Muscle layer of colon (tissue), 2 donors: Measurements from ENCODE around the gene AGBL1.

ENCODE experiments used
- H3K27ac ChIP-seq: one replicate; pipeline ENCODE4 v1.7.0; 2013; ENCODE audit warnings: low read depth, mild to moderate bottlenecking, low read length, moderate library complexity
- H3K27me3 ChIP-seq, 2 donors: one replicate each; pipeline ENCODE4 v1.7.0; 2013; ENCODE audit warnings: low read length in 2 of 2, mild to moderate bottlenecking in 2 of 2; ENCODE audit not compliant: insufficient read depth in 2 of 2, control insufficient read depth in 1 of 2
- H3K36me3 ChIP-seq: one replicate; pipeline ENCODE4 v1.7.0; 2013; ENCODE audit warnings: mild to moderate bottlenecking, low read length; ENCODE audit not compliant: insufficient read depth
- H3K4me1 ChIP-seq: one replicate; pipeline ENCODE4 v1.7.0; 2013; ENCODE audit warnings: mild to moderate bottlenecking, low read length; ENCODE audit not compliant: insufficient read depth
- H3K4me3 ChIP-seq, 2 donors: one replicate each; pipeline ENCODE4 v1.7.0; 2013; ENCODE audit warnings: low read length in 2 of 2, low read depth in 1 of 2, mild to moderate bottlenecking in 1 of 2, moderate library complexity in 1 of 2
- H3K9ac ChIP-seq: one replicate; pipeline ENCODE4 v1.7.0; 2013; ENCODE audit warnings: low read length
- H3K9me3 ChIP-seq: one replicate; pipeline ENCODE4 v1.7.0; 2013; ENCODE audit warnings: mild to moderate bottlenecking, low read length
- donor health status: abdominal sarcoma.
- donor health status: Adenocarcinoma of cecum.

The AGBL1 gene

DNA sequence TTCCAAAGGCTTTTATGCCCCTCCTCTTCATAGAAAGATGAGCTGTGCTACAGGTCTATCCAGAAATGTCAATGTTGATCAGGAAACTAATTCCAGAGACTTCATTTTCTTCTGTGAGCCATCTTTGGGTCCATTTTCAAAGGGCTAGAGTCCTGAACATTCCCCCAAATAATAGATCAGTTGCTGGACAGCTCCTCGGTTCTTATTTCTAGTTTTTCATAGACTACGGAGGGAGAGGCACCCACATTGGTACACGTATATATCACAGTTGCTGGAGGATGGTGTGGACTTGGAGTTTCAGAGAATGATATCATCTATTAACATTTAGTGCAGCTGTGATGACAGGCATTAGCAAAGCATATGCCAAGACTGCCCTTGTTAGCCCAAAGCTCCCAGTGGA is 59.1 kb downstream of the AGBL1 start:
- Histone ChIP-seq H3K4me3 (no peak overlapping the region), H3K27ac (no peak overlapping the region), H3K4me1 (no peaks in the 10 kb centered on the region), H3K27me3 (no peaks in the 10 kb centered on the region), H3K36me3 (no peaks in the 10 kb centered on the region), H3K9me3 (no peaks in the 10 kb centered on the region), H3K9ac (no peak overlapping the region)

- Histone ChIP-seq H3K4me3 (no peak overlapping the region), H3K27me3 (no peaks in the 10 kb centered on the region), H3K9me3 (no peaks in the 10 kb centered on the region), H3K36me3 (no peaks in the 10 kb centered on the region), H3K9ac (no peak overlapping the region), H3K4me1 (no peaks in the 10 kb centered on the region), H3K27ac (no peak overlapping the region)
Observed at GRCh38 chr15:86139828-86140227, 60.2 kb downstream of the AGBL1 start.

DNA sequence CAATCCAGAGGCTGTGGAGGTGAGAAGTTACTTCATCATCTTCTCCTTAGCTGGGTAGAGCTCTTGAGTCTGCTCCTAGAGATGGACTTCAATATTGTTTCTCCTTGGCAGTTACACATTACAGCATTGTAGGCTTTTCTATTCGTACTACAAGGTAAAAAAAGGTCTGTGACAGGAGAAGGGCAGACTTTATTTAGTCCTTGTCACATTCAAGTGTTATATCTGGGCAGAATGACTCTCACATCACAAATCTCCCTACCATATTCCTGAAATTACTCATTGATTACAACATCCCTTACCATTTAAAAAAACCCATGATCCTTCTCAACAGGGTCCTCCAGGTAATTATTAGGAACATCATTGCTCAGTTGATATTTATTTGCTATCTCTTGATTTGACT is 75.0 kb downstream of the AGBL1 start:
- Histone ChIP-seq H3K4me3 (no peak overlapping the region), H3K9ac (no peak overlapping the region), H3K27ac (no peak overlapping the region), H3K4me1 (no peaks in the 10 kb centered on the region), H3K9me3 (no peaks in the 10 kb centered on the region), H3K27me3 (no peaks in the 10 kb centered on the region), H3K36me3 (no peaks in the 10 kb centered on the region)

DNA sequence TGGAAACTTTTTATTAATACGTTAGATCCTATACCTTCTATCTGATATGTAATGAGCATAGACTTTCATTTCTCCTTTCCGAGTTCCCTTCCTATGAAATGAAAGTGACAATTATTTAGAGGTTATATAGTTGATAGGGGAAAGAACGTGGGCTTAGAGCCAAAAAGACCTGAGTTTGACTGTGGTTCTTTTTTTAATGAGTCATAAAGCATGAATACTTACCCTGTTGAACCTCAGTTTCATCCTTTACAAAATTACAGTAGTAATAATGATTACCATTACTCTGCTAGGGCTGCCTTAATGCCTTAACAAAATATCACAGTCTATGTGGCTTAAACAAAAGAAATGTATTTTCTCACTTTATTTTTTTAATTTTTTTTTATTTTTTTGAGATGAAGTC is 75.9 kb downstream of the AGBL1 start:
- Histone ChIP-seq H3K9ac (no peak overlapping the region), H3K27me3 (no peaks in the 10 kb centered on the region), H3K36me3 (no peaks in the 10 kb centered on the region), H3K27ac (no peak overlapping the region), H3K9me3 (no peaks in the 10 kb centered on the region), H3K4me1 (no peaks in the 10 kb centered on the region), H3K4me3 (no peak overlapping the region)

GRCh38 chr15:86157606-86158293 is 78.1 kb downstream of the AGBL1 start:
- Histone ChIP-seq H3K27ac (no peak overlapping the region), H3K9me3 (no peaks in the 10 kb centered on the region)

GRCh38 chr15:86159468-86159867 is 79.8 kb downstream of the AGBL1 start:
- no peaks in the 10 kb centered on the region for H3K9me3 ChIP-seq
- H3K27ac ChIP-seq, result no peak overlapping the region
- no peak overlapping the region for H3K4me3 ChIP-seq
- no peak overlapping the region for H3K9ac ChIP-seq
- H3K27me3 ChIP-seq, result no peaks in the 10 kb centered on the region
- H3K36me3 ChIP-seq, result no peaks in the 10 kb centered on the region
- peaks cover 8% of the 10 kb centered on the region for H3K4me1 ChIP-seq

More at GRCh38 chr15:86157606-86158293, 78.1 kb downstream of the AGBL1 start:
- H3K4me3 ChIP-seq, result no peak overlapping the region
- H3K36me3 ChIP-seq, result no peaks in the 10 kb centered on the region
- no peaks in the 10 kb centered on the region for H3K27me3 ChIP-seq
- no peaks in the 10 kb centered on the region for H3K4me1 ChIP-seq
- no peak overlapping the region for H3K9ac ChIP-seq

- peaks cover 9% of the 10 kb centered on the region for H3K4me1 ChIP-seq
- no peak overlapping the region for H3K9ac ChIP-seq
- no peaks in the 10 kb centered on the region for H3K9me3 ChIP-seq
- H3K27me3 ChIP-seq, result no peaks in the 10 kb centered on the region
- no peak overlapping the region for H3K4me3 ChIP-seq
- H3K36me3 ChIP-seq, result no peaks in the 10 kb centered on the region
- no peak overlapping the region for H3K27ac ChIP-seq
Observed at GRCh38 chr15:86161250-86161649, 81.6 kb downstream of the AGBL1 start.

DNA sequence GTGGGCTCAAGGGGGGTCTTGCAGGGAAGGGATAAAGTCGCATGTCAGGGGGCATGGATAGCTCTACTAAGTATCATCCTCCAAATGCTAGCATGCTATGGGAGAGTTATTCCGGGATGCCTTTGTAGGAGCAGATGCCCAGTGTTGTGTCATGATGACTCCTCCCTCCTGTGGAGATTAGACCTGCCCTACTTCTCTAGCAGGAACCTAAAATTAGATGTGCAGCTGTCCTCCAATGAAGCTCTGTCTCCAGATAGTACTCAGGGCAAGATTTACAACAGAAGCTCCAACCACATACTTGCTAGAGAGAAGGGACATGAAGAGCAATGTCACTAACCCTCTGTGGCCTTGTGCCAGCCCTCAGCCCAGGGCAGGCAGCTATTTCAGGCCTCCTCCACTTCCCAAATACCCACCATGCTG is 82.5 kb downstream of the AGBL1 start:
- Histone ChIP-seq H3K9me3 (no peaks in the 10 kb centered on the region), H3K27me3 (no peaks in the 10 kb centered on the region), H3K36me3 (no peaks in the 10 kb centered on the region), H3K4me1 (peaks cover 9% of the 10 kb centered on the region), H3K4me3 (no peak overlapping the region), H3K9ac (no peak overlapping the region), H3K27ac (no peak overlapping the region)

GRCh38 chr15:86162641-86163040 is 83.0 kb downstream of the AGBL1 start:
- Histone ChIP-seq H3K9me3 (no peaks in the 10 kb centered on the region), H3K4me1 (peaks cover 9% of the 10 kb centered on the region), H3K36me3 (no peaks in the 10 kb centered on the region), H3K27ac (no peak overlapping the region), H3K27me3 (no peaks in the 10 kb centered on the region), H3K9ac (no peak overlapping the region), H3K4me3 (no peak overlapping the region)

- H3K9me3 ChIP-seq, result no peaks in the 10 kb centered on the region
- H3K4me1 ChIP-seq, result peaks cover 9% of the 10 kb centered on the region
- no peak overlapping the region for H3K9ac ChIP-seq
- no peaks in the 10 kb centered on the region for H3K36me3 ChIP-seq
- H3K4me3 ChIP-seq, result no peak overlapping the region
- H3K27me3 ChIP-seq, result no peaks in the 10 kb centered on the region
- H3K27ac ChIP-seq, result no peak overlapping the region
Observed at GRCh38 chr15:86163816-86164215, 84.1 kb downstream of the AGBL1 start.

- Histone ChIP-seq H3K4me3 (no peak overlapping the region), H3K27me3 (no peaks in the 10 kb centered on the region), H3K36me3 (no peaks in the 10 kb centered on the region), H3K4me1 (peaks cover 9% of the 10 kb centered on the region), H3K9ac (no peak overlapping the region), H3K9me3 (no peaks in the 10 kb centered on the region), H3K27ac (no peak overlapping the region)
Observed at GRCh38 chr15:86164232-86164898, 84.7 kb downstream of the AGBL1 start.
